ENCODE results near the gene CEP19.
"Not testable (repeated sequence)": the region's sequence is repeated elsewhere in the genome, so short reads cannot be mapped to it uniquely, and the experiment has no call there.

The CEP19 gene

GRCh38 chr3:196726788-196727675, 15.0 kb upstream of the CEP19 start:
- H3K4me3 ChIP-seq (ENCODE audit: low read depth, low read length), result no peak overlapping the region
- no peak for TF ChIP-seq CTCF (conservative IDR thresholded peaks at IDR 0.05; ENCODE audit: low read depth, low read length)
- peak; percentile 60 for DNase-seq (ENCODE audit: low read depth)

GRCh38 chr3:196721097-196721496, 9.0 kb upstream of the CEP19 start:
- H3K4me3 ChIP-seq (ENCODE audit: low read depth, low read length), result no peak overlapping the region
- no peak for DNase-seq (ENCODE audit: low read depth)
- no peak for TF ChIP-seq CTCF (conservative IDR thresholded peaks at IDR 0.05; ENCODE audit: low read depth, low read length)

GRCh38 chr3:196717162-196717561, 5.1 kb upstream of the CEP19 start:
- not testable (repeated sequence) for H3K4me3 ChIP-seq (ENCODE audit: low read depth, low read length); DNase-seq (ENCODE audit: low read depth)

- DNase-seq (ENCODE audit: low read depth), result peak; percentile 73
- peak overlapping the region; percentile 96 for H3K4me3 ChIP-seq (ENCODE audit: low read depth, low read length)
- TF ChIP-seq CTCF (conservative IDR thresholded peaks at IDR 0.05; ENCODE audit: low read depth, low read length), result no peak
Measured at GRCh38 chr3:196712514-196713413, 714 bp upstream of the CEP19 start.

GRCh38 chr3:196708467-196708866, 3.6 kb downstream of the CEP19 start:
- H3K4me3 ChIP-seq (ENCODE audit: low read depth, low read length), result no peak overlapping the region
- peak; percentile 24 for DNase-seq (ENCODE audit: low read depth)
- TF ChIP-seq CTCF (conservative IDR thresholded peaks at IDR 0.05; ENCODE audit: low read depth, low read length), result no peak

- DNase-seq (ENCODE audit: low read depth), result no peak
- TF ChIP-seq CTCF (conservative IDR thresholded peaks at IDR 0.05; ENCODE audit: low read depth, low read length), result no peak
- H3K4me3 ChIP-seq (ENCODE audit: low read depth, low read length), result no peak overlapping the region
Measured at GRCh38 chr3:196707566-196707965, 4.5 kb downstream of the CEP19 start.

- no peak overlapping the region for H3K4me3 ChIP-seq (ENCODE audit: low read depth, low read length)
- no peak for DNase-seq (ENCODE audit: low read depth)
- no peak for TF ChIP-seq CTCF (conservative IDR thresholded peaks at IDR 0.05; ENCODE audit: low read depth, low read length)
Measured at GRCh38 chr3:196706731-196707130, 5.3 kb downstream of the CEP19 start.

Data from choroid plexus epithelial cell (primary cell).